Stimulated activated CD4-positive, alpha-beta T cell treated with anti-CD3 and anti-CD28 coated beads, Interleukin-12 subunit alpha, Interleukin-12 subunit beta, amount 100 ng/mL, for 48 hours (primary cell): ENCODE measurements around the gene SMC1A.
"Not testable (repeated sequence)": the region's sequence is repeated elsewhere in the genome, so short reads cannot be mapped to it uniquely, and the experiment has no call there.

Source experiments
- DNase-seq, 3 donors: peaks; one replicate each; pipeline ENCODE4 v3.0.0-alpha.2; 2020; ENCODE audit warnings: low read depth in 2 of 3, low spot score in 1 of 3

Gene SMC1A

DNA sequence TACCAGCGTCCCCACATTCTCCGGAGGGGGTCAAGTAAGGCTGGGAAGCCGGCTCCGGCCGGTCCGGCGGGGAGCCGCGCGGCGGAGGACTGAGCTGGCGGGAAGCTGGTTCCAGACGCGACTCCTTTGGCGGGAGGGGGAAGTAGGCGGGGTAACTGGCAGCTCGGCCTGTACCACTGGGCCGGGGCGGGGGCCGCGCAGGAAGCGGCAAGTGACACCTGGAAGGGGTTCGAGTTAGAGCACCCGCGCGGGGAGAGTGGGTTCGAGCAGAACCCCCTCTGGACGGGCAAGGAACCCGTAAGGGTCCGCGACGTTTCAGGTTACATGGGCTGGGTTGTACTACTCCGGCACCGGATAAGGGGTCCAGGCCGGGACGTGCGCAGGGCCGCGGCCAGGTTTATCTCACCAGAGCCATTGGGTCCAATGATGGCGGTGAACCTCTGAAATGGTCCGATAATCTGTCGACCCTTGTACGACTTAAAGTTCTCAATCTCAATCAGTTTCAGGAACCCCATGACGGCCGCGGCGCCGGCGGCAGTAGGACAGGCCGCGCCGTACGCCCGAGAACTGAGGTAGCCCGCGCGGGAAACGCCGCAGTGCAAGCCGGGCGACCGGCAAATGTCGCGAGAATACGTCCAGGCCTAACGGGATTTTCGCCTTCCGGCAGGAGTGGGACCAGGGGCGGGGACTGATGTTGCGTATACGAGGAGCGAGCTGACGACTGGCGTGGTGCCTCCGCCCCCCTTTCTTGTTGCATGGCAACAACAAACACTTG, at the start of gene SMC1A:
TSS of gene SMC1A (minus strand) at position 569 of the 775 bp plus-strand sequence. CDS start at position 515, 54 bp downstream.
- DNase-seq, result peak; percentile 90 to 98 (median 91)

DNA sequence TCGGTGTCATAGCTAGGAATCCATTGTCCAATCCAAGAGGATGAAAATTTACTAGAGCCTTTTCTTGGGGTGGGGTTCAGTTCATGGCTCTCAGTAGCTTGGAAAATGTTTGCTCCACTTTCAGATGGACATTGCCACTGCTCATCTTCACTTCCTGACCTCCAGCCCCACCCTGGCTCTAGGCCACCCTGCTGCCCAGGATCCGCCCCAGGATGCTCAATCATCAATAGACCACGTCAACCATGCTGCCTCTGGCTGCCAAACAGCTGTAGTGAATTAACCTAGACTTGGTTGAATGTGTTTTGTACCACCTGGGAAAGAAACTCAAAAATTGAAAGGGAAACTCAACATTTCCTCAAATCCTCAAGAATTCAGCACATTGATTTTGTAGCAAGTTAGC, 48.9 kb upstream of the SMC1A start:
- DNase-seq, result no peak

DNA sequence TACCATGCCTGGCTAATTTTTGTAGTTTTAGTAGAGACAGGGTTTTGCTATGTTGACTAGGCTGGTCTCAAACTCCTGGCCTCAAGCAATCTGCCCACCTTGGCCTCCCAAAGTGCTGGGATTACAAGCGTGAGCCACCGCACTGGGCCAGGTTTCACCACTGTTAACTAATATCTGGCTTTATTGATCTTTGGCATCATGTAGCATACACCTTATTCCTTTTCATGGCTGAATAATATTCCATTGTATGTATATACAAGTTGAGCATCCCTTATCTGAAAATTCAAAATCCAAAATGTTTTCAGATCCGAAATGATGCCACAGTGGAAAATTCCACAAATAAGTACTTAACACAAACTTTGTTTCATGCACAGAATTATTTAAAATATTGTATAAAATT, 46.2 kb upstream of the SMC1A start:
- DNase-seq, result not testable (repeated sequence)

DNA sequence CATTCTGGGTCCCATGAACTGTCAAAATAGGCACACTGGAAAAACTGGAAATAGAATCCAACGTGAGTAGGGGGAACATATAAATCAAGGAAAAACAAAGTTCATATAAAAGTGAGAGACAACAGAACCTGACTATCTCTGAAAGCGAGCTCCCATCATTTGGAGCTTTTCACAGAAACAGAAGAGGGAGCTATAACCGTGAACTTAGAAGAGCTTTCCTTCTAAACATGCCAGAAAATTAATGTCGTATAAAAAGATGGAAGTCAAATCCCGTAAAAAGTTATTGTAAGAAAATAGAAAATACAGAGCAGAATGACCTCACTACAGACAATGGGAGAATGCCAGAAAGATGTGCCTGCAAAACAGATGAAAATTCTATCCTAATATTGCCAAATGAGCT, 35.6 kb upstream of the SMC1A start:
- no peak for DNase-seq

DNA sequence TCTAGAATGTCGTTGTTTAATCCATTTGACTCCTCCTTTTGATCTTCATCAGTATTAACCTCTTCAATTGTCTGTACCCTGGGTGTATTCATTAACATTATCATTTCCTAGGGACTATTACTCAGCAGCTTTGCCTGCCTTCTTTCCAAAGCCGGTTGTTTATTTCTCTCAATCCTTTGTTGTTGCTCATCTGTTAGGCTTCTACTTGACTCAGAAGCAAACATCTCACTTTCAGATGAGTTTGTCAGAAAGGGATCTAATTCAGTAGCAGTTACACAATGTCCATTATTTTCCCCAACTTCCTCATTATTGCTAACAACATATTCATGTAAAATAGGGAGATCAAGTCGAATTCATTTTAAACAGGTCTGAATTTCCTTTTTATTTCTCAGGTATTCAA, 33.8 kb upstream of the SMC1A start:
- no peak for DNase-seq

- DNase-seq, result no peak
Observed at GRCh38 chrX:53452812-53453211, 30.4 kb upstream of the SMC1A start.

- DNase-seq, result no peak
Observed at GRCh38 chrX:53449632-53450031, 27.2 kb upstream of the SMC1A start.

- DNase-seq, result no peak
Observed at GRCh38 chrX:53447441-53447840, 25.0 kb upstream of the SMC1A start.

GRCh38 chrX:53445977-53446376, 23.5 kb upstream of the SMC1A start:
- DNase-seq, result peak in 2 of 3 donors; percentile 15 to 39

GRCh38 chrX:53442322-53442631, 19.8 kb upstream of the SMC1A start:
- DNase-seq, result no peak

DNA sequence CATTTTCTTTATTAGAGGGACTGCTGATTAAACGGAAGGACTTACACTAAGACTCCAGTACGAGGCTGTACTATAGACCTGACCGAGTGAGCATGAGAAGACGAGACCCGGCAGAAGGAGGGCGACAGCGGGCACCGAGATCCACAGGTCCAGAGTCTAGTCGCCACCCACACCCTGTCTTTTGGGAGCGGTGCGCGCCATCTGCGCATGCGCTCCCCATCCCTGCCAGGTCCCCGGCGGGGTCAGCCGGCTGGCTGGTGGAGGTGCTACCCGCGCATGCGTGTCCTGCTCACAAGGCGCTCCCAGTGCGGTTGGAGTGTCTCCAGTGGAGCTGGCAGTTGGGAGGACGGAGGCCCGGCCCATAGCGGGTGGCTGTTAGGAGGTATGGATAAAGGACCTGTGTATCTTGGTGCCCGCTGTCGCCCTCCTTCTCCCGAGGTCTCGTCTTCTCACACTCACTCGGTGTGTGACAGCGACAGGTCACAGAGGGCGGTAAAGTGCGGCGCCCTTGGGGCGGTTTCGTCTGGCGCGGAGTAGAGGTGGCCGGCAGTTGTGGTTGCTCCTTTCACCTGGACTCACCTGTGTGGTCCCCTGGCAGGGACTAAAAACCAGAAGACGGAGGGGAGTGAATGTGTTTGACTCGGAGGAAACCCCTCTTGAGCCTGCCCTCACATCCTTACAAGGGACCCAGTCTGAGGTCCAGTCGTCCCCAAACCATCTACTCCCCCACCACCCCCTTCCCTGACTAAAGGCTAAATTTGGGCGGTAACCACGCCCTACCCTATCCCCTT, 19.3 kb upstream of the SMC1A start:
- DNase-seq, result peak; percentile 52 to 75 (median 58)

GRCh38 chrX:53440621-53441517, 18.4 kb upstream of the SMC1A start:
- no peak for DNase-seq

DNA sequence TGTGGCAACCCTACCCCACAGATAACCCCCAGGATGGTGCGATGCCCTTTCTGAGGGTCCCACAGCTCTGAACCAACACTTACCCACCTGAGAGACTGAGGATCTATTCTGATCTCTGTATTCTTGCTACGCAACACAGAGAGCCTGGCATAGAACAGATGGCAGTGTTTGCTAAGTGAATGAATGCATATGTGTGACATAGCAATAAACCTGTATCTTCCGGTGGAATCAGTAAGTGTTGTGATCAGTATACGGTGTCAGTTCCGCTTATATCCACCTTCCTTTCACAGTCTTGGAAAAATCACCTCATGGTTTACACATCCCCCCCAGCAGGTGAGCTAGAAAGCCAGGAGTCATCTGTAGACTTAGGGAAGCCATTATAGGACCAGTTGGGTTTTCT, 17.6 kb upstream of the SMC1A start:
- no peak for DNase-seq

GRCh38 chrX:53438832-53439230, 16.4 kb upstream of the SMC1A start:
- DNase-seq, result no peak

DNA sequence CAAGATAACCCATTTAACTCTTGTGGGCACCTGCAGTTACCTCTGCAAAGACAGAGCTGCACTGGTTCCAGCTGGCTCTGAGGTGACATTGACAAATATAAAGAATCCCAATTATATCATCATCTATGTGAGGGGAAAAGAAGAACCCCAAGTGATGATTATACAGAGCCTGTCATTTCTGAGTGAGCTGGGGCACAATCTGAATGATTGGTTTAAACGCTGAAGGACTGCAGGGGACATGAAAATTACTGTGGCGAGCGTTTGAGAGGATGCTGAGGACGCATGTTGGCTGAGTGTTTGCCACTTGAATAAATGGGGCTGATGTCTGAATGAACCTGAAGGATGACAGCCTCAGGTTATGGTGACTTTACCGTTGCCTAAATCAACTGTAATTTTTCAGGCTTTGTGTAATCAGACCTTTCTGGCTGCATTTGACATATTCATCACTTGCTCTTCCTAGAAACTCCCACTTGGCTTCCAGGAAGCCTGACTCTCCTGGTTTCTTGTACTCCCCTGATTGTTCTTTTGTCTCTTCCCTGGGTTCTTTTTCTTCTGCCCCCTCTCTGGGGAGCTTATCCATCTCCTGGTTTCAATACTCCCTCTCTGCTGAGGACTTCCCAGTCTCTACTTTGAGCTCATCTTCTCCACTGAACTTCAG, 15.8 kb upstream of the SMC1A start:
- no peak for DNase-seq

GRCh38 chrX:53437206-53437605, 14.8 kb upstream of the SMC1A start:
- DNase-seq, result no peak

DNA sequence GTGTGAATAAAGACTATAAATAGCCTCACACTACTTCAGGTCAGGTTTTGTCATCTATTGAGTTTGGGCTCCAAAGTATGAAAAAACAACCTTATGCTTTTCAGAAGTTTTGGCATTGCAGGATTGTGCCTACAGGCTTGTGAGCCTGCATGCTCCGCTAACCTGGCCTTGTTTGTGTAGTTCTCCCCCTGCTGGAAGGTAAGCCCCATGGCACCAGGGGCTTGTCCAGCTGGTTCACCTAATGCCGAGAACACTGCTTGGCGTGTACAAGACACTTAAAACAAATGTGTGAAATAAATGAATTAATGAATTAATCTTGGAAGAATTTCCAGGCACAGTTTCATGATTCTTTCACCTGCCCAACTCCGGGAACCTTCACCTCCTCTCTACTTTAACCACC, 13.5 kb upstream of the SMC1A start:
- peak; percentile 33 to 65 (median 38) for DNase-seq

- peak; percentile 71 to 83 (median 77) for DNase-seq
Observed at GRCh38 chrX:53433651-53434639, 11.5 kb upstream of the SMC1A start, which contains the start of gene HSD17B10. Gene HSD17B10, minus strand, starts transcription at chrX:53434370. Its CDS starts 25 bp downstream, at chrX:53434345.

DNA sequence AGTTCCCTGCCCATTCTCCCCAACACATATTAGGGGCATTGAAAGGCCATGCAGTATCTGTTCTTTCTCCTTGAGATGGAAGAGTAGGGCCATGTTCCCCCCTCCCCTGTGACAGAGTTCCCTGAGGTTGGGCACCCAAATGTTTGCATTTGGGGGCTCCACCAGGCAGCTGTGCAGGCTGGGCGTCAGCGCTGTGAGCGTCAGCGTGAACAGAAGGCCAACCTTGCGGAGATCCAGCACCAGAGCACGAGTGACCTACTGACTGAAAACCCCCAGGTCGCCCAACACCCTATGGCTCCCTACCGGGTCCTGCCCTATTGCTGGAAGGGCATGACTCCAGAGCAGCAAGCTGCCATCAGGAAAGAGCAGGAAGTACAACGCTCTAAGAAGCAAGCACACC, 7.8 kb upstream of the SMC1A start:
- DNase-seq, result no peak

DNA sequence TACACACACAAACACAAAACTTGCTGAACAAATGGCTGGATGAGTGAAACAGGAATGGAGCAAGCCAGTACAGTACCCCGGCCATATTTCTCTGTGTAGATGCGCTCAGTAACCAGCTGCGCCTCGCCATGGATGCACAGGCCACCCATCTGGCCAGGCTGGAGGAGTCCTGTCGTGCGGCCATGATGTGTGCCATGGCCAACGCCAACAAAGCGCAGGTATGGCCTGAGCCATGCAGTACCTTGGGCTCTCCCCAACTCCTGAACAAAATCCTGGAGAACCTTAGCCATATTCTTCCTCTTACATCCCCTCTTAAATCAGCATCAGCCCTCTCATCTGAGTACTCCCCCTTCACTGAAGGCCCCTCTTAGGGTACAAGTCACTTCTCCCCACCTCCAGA, 7.3 kb upstream of the SMC1A start:
- DNase-seq, result no peak
